Activated naive CD4-positive, alpha-beta T cell treated with anti-CD3 and anti-CD28 coated beads, Interleukin-2, amount 10 ng/mL, durations not matched to agents 7 days and 5 days (primary cell): Measurements from ENCODE around the gene CNPY1.
"Not testable (repeated sequence)": the region's sequence is repeated elsewhere in the genome, so short reads cannot be mapped to it uniquely, and the experiment has no call there.

ENCODE experiments used
- CTCF ChIA-PET: fragments of 350-600 bp; sonication (Branson Sonifier 250); formaldehyde crosslinking; loops from one replicate; lab custom pipeline; 2021; ENCODE audit warnings: antibody characterized with exemption; lab: Charles Lee
- DNase-seq: peaks from one replicate; pipeline ENCODE4 v3.0.0-alpha.2; 2020
- H3K27ac Mint-ChIP-seq: one replicate; pipeline ENCODE4 v1.8.0; 2021; ENCODE audit warnings: mild to moderate bottlenecking, moderate library complexity, mixed read lengths
- H3K27me3 Mint-ChIP-seq: one replicate; pipeline ENCODE4 v1.8.0; 2021; ENCODE audit warnings: mild to moderate bottlenecking, mixed read lengths
- H3K36me3 Mint-ChIP-seq: one replicate; pipeline ENCODE4 v1.8.0; 2021; ENCODE audit warnings: mixed read lengths
- H3K4me1 Mint-ChIP-seq: one replicate; pipeline ENCODE4 v1.8.0; 2021; ENCODE audit warnings: mixed read lengths
- H3K4me3 Mint-ChIP-seq: one replicate; pipeline ENCODE4 v1.8.0; 2021; ENCODE audit warnings: mild to moderate bottlenecking, moderate library complexity, mixed read lengths
- H3K9me3 Mint-ChIP-seq: one replicate; pipeline ENCODE4 v1.8.0; 2021; ENCODE audit warnings: mixed read lengths

The CNPY1 gene

DNA sequence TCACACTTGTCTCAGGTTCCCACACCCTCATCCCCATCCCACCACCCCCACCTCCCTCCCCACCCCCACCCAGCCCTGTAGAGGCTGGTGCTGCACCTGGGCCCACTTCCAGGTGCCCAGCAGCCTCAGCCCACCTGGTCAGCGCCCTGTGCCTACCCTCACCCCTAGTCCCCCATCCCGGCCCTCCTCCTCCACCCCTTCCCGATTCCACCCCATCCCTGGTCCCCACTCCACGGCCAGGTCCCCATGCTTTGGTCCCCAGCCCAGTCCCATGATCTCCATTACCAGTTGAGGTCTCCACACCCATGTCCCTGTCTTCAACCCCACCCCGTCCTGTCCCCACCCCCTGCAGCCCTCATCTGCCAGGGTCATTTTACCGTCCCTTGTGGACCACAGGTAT is 24.6 kb upstream of the CNPY1 start:
- no peaks in the 10 kb centered on the region for H3K9me3 Mint-ChIP-seq
- no peak overlapping the region for H3K4me3 Mint-ChIP-seq
- CTCF ChIA-PET: no interaction called here
- no peak overlapping the region for H3K27ac Mint-ChIP-seq
- H3K36me3 Mint-ChIP-seq: no peaks in the 10 kb centered on the region
- H3K27me3 Mint-ChIP-seq: peaks cover 8% of the 10 kb centered on the region
- no peaks in the 10 kb centered on the region for H3K4me1 Mint-ChIP-seq
- no peak for DNase-seq

DNA sequence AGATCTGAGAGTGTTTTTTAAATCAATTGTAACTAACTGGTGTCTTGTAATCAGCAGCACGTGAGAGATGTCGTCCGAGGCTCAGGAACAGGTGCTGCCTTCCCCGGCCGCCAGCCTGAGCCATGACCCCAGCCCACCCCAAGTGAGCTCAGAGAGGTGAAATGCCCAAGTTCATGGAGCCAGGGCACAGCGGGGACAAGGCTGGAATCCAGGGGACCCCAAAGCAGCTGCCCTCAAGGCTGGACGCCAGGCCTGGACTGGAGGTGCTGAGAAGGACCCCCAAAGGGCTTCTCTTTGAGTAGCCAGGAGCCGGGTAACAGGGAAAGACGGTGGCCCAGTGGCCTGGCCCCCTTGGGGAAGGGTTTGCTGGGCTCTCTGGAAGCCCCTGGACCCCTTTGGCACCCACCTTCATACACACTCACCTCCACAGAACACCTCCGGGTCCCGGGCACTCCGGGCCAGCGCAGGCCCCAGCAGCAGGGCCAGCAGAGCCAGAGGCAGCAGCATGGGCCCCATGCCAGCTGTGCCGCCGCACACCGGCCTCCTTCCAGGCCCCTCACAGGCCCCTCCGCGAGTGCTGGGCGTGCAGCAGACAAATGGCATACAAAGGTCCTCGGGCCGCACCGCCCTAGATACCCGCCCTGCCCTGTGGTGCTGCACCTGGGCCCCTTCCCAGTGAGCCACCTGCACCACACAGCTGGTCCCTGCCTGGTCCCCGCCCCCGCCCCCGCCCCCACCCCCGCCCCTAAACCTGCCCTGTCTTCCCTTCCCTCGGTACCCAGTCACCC is 24.0 kb upstream of the CNPY1 start:
- Mint-ChIP-seq H3K27me3 (peaks cover 8% of the 10 kb centered on the region), H3K36me3 (no peaks in the 10 kb centered on the region), H3K4me1 (no peaks in the 10 kb centered on the region), H3K27ac (no peak overlapping the region), H3K9me3 (no peaks in the 10 kb centered on the region), H3K4me3 (no peak overlapping the region)
- DNase-seq: no peak
- CTCF ChIA-PET: interaction anchor here (1.0 kb wide), 1 partner anchor 45 kb away, joined by 3 read pairs; no protein-coding TSS in a partner anchor

DNA sequence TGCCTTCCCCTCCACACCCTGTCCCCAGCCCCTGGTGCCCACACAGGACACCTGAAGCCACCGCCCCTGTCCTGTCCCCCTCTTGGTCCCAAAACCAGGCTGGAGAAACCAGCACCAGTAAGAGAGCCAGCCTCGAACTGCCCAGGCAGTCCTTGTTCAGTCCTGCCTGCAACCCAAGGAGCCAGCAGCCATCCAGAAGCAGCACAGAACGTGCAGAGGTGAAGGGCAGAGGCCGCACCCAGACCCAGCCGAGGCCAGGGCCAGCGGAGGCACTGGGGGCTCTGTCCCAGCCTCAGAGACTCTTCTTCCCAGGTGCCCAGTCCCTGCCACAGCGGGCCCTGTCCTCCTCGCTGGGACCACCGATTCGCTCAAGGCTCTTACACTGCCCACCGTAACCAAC is 23.3 kb upstream of the CNPY1 start:
- CTCF ChIA-PET: interaction anchor here (1.0 kb wide), 1 partner anchor 44 kb away, joined by 3 read pairs; no protein-coding TSS in a partner anchor
- Mint-ChIP-seq H3K27me3 (peaks cover 8% of the 10 kb centered on the region), H3K4me3 (no peak overlapping the region), H3K4me1 (no peaks in the 10 kb centered on the region), H3K9me3 (no peaks in the 10 kb centered on the region), H3K36me3 (no peaks in the 10 kb centered on the region), H3K27ac (no peak overlapping the region)
- DNase-seq: no peak

DNA sequence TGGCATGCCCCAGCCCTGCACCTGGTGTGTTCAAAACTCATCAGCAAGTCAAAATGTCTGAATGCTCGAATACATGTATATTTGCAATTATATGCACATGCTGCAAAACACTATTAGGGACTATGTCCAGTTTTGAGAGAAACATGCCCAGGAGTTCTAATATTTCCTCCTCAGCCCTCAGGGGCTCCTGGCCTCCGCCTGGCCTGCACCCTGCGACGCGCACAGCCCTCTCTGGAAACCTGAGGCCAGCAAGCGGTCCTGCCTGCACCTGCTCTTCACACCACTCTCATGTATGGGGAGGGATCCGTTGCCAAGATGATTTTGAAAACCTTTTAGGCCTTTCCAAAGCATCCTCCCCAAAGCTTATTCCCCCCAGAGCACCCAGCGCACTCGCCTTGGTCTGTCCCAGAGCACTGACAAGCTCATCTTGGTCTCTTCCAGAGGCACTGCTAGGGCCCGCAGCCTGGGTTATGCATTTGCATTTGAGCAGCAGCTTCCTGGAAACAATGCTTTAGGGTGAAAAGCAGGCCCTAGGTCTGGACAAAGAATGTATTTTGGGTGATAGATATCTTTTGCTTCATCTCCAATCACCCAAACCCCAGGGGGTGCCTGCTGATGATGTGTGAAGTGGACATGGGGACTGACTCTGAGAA is 22.6 kb upstream of the CNPY1 start:
- H3K4me1 Mint-ChIP-seq: no peaks in the 10 kb centered on the region
- H3K27me3 Mint-ChIP-seq: peaks cover 8% of the 10 kb centered on the region
- CTCF ChIA-PET: no interaction called here
- H3K4me3 Mint-ChIP-seq: no peak overlapping the region
- H3K36me3 Mint-ChIP-seq: no peaks in the 10 kb centered on the region
- DNase-seq: no peak
- no peaks in the 10 kb centered on the region for H3K9me3 Mint-ChIP-seq
- H3K27ac Mint-ChIP-seq: no peak overlapping the region

DNA sequence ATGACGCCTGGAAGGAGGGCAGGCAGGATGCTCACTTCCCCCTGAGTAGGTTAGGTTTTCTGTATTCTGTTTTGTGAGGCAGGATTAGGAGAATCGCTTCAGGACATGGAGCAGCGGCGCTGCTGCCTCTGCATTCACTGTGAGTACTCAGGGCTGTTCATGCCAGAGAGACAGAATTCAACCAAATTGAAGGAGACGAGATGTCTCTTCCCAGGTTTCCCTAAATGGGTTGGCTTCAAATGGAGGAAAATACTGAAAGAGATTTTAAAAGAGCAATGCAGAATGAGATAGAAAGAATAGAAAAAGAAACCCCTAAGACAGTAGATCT is 21.9 kb upstream of the CNPY1 start:
- CTCF ChIA-PET: no interaction called here
- H3K4me3 Mint-ChIP-seq: no peak overlapping the region
- H3K27me3 Mint-ChIP-seq: peaks cover 8% of the 10 kb centered on the region
- no peaks in the 10 kb centered on the region for H3K4me1 Mint-ChIP-seq
- no peak overlapping the region for H3K27ac Mint-ChIP-seq
- no peak for DNase-seq
- H3K9me3 Mint-ChIP-seq: no peaks in the 10 kb centered on the region
- H3K36me3 Mint-ChIP-seq: no peaks in the 10 kb centered on the region

DNA sequence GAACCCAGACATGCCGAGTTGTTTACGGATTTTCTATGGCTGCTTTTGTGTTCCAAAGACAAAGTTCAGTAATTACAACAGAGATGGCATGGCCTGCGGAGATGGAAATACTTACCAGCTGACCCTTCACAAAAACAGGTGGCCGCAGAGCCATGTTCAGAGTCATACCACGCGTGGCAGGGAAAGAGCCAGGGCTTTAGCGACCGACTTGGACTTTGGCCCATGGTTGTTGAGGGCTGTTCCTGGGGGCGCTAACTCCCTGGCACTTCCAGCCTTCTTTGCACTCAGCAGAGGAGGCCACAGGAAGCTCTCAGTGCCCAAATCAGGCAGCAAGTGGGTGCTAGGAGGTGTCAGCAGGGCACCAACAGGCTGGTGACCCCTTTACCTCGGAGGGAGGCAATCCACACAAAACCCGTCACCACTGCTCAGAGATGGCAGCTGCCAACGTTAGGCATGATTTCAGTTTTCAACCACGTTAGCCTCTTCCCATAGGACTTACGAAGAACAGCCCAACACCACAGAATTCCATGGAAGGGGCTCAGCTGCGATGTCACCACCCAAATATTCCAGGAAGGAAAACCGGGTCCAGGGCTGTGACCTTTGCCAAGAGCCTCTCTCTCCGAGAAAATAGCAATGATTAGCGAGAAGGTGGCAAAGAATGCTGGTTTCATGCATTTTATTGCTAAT is 21.4 kb upstream of the CNPY1 start:
- H3K27ac Mint-ChIP-seq: no peak overlapping the region
- H3K27me3 Mint-ChIP-seq: peaks cover 8% of the 10 kb centered on the region
- H3K4me1 Mint-ChIP-seq: no peaks in the 10 kb centered on the region
- H3K36me3 Mint-ChIP-seq: no peaks in the 10 kb centered on the region
- DNase-seq: no peak
- H3K4me3 Mint-ChIP-seq: no peak overlapping the region
- CTCF ChIA-PET: no interaction called here
- no peaks in the 10 kb centered on the region for H3K9me3 Mint-ChIP-seq

DNA sequence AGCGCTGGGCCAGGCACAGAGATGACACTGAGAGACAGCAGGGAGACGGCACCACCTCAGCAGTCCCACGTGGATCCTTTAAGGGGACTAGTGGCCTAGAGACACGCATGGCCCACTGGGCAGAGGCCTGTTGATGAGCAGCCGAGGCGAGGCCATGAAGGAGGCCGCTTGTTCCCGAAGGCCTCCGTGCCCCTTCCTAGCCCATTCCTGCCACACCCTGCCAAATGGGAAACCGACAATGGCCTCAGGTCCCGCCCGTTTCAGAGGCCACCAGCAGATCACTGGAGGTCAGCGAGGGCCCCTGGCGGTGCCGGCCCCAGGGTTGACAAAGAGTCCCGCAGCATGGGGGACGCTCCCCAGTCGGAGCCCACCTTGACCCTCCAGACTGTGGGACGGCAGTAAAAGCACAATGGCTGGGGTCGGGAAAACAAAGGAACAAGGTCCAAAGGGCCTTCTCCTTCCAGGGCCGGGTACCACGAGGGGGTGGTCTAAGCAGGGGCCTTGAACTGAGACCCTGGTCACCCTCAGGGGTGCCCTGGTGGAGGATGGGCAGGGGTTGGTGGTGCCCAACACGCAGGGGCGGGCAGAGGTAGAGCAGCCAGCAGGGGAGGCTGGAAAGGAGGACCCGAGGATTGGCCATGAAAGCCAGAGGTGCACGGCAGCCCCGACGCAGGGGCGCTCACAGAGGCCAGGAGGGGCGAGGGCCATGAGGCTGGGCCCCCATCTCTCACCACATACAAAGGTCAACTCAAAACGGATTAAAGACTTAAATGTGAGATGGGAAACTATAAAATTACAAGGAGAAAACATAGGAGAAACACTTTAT is 19.9 kb upstream of the CNPY1 start:
- Mint-ChIP-seq H3K36me3 (no peaks in the 10 kb centered on the region), H3K27me3 (peaks cover 10% of the 10 kb centered on the region), H3K9me3 (no peaks in the 10 kb centered on the region), H3K4me1 (no peaks in the 10 kb centered on the region), H3K27ac (no peak overlapping the region), H3K4me3 (no peak overlapping the region)
- DNase-seq: no peak
- CTCF ChIA-PET: no interaction called here

DNA sequence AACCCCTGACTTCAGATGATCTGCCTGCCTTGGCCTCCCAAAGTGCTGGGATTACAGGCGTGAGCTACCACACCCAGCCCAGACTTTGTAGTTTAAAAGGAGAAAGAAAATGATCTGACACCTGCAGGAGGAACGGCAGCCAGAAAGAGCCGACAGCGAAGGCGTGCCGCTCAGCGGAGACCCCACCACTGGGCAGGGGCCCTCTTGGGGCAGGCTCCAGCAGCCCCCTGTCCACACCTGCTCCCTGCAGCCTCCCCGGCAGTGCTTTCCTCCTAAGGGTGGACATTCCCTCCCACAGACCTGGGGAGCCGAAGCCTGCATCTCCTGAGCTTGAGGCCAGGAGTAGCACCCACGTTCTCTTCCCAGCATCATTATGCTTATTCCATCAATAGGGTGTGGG is 19.2 kb upstream of the CNPY1 start:
- H3K4me1 Mint-ChIP-seq: no peaks in the 10 kb centered on the region
- no peaks in the 10 kb centered on the region for H3K9me3 Mint-ChIP-seq
- no peaks in the 10 kb centered on the region for H3K36me3 Mint-ChIP-seq
- H3K27ac Mint-ChIP-seq: no peak overlapping the region
- no peak overlapping the region for H3K4me3 Mint-ChIP-seq
- no peak for DNase-seq
- CTCF ChIA-PET: no interaction called here
- peaks cover 17% of the 10 kb centered on the region for H3K27me3 Mint-ChIP-seq

DNA sequence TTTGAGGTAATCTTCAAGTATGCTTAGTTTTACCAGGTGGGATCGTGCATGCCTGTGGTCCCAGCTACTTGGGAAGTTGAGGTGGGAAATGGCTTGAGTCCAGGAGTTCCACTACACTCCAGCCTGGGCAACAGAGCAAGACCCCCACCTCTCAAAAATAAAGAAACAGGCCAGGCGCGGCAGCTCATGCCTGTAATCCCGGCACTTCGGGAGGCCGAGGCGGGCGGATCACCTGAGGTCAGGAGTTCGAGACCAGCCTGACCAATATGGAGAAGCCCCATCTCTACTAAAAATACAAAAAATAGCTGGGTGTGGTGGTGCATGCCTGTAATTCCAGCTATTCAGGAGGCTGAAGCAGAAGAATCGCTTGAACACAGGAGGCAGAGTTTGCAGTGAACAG is 16.6 kb upstream of the CNPY1 start:
- DNase-seq, CTCF ChIA-PET, H3K9me3 Mint-ChIP-seq, H3K4me3 Mint-ChIP-seq, H3K27ac Mint-ChIP-seq, H3K4me1 Mint-ChIP-seq, H3K36me3 Mint-ChIP-seq: not testable (repeated sequence)
- peaks cover 22% of the 10 kb centered on the region for H3K27me3 Mint-ChIP-seq

DNA sequence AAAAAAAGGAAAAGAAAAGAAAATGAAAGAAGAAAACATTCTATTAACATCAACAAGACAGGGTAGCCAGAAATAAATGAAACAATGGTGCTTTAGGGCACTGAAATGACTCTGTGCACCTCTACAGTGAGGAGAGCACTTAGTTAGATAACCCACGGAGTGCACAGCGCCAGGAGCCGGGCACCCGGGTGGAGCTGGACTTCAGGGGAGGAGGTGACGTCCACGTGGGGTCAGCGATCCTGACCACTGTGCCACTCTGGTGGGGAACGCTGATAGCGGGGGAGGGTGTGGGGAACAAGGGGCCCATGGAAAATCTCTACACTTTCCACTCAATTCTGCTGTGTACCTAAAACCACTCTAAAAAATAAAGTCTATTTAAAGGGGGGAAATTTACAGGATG is 15.7 kb upstream of the CNPY1 start:
- Mint-ChIP-seq H3K4me3 (no peak overlapping the region), H3K27ac (no peak overlapping the region), H3K36me3 (no peaks in the 10 kb centered on the region), H3K4me1 (no peaks in the 10 kb centered on the region), H3K9me3 (no peaks in the 10 kb centered on the region), H3K27me3 (peaks cover 22% of the 10 kb centered on the region)
- no peak for DNase-seq
- CTCF ChIA-PET: no interaction called here

DNA sequence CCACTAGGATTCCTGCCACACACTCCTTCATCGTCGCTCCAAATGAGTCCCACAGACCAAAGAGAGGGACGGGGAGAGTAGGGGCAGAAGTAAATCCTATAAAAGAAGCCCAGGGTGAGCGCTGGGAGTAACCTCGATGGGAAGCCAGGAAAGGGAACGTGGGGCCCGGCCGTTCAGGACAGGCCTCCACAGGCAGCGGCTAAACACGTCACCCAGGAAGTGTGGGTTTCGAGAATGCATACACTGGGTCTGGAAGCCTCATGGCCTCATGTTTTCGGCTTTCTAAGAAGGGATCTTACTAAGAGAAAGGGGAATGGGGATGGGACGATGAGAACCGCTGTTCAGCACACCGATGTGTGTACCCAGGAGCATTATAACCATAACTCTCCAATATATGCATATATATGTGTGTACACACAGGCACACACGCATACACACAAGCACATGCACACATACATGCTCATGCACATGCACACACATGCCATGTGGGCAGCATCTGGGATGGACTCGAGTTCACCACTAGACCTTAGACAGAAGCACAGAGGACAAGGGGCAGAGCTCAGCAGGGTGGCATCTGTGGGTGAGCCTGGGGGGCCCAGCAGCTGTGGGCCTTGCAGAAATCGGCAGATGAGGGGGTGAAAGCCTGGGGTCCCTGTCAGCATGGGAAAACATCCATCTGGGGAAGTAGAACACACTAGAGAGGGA is 14.8 kb upstream of the CNPY1 start:
- no peaks in the 10 kb centered on the region for H3K4me1 Mint-ChIP-seq
- no peak for DNase-seq
- H3K9me3 Mint-ChIP-seq: no peaks in the 10 kb centered on the region
- H3K27ac Mint-ChIP-seq: peak overlapping the region; percentile 59
- H3K4me3 Mint-ChIP-seq: no peak overlapping the region
- CTCF ChIA-PET: no interaction called here
- peaks cover 22% of the 10 kb centered on the region for H3K27me3 Mint-ChIP-seq
- no peaks in the 10 kb centered on the region for H3K36me3 Mint-ChIP-seq

DNA sequence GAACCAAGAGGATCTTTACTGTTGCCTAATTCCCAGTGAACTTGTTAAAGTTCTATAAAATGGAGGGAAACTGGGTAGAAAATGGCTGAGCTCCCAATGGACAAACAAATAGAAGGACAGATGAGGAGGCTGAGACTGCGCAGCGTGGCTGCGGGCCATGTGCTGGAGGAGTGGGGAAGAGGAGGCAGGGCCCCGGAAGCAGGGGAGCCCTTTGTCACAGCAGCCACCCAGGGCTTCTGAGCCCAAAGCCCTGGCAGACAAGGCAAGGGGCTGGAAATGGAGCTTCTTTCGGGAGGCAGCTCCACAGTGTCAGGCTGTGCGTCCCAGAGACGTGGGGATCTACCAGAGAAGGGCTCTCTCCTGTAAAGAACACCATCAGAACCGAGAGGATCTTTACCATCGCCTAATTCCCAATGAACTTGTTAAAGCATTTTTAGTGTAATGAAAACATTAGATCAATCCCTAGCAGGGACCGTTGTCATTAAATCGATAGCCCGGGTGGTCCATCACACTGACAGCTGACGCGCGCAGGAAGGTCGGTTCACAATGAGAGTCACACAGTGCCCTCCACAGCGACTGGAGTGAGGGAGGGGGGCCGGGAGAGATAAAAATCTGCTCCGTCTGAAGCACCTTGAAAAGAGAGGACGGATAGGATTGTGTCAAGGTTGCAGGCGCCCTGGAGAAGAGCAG is 14.0 kb upstream of the CNPY1 start:
- H3K4me1 Mint-ChIP-seq: no peaks in the 10 kb centered on the region
- no peak overlapping the region for H3K27ac Mint-ChIP-seq
- no peak for DNase-seq
- H3K36me3 Mint-ChIP-seq: no peaks in the 10 kb centered on the region
- H3K9me3 Mint-ChIP-seq: no peaks in the 10 kb centered on the region
- H3K27me3 Mint-ChIP-seq: peaks cover 22% of the 10 kb centered on the region
- H3K4me3 Mint-ChIP-seq: no peak overlapping the region
- CTCF ChIA-PET: no interaction called here

DNA sequence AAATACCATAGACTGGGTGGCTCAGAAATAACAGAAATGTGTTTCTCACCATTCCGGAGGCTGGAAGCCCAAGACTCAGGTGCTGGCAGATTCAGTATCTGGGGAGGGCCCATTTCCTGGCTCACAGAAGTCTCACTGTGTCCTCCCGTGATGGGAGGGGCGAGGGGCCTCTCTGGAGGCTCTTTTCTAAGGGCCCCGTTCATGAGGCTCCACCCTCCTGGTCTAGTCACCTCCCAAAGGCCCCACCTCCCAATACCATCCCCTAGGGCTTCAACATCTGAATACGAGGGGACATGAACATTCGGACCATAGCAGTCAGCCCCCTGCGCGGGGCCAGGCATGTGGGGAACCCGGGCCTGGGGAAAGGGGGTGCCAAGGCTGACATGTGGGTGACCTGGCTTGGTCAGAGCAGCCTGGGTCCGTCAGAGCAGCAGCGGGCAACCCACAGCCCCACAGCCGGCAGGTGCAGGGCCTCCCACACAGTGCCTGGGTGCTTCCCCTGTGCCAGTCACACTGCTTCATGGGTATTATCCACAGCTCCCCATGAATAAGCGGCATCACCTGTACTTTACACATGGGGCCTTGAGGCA is 13.3 kb upstream of the CNPY1 start:
- Mint-ChIP-seq H3K27ac (no peak overlapping the region), H3K4me1 (no peaks in the 10 kb centered on the region), H3K4me3 (no peak overlapping the region), H3K36me3 (no peaks in the 10 kb centered on the region), H3K27me3 (peaks cover 22% of the 10 kb centered on the region), H3K9me3 (no peaks in the 10 kb centered on the region)
- CTCF ChIA-PET: no interaction called here
- DNase-seq: no peak
